GM03348 (cell line): Measurements from ENCODE around the gene CYP11A1.

Experiments
- DNase-seq: peaks from one replicate; pipeline ENCODE4 v3.0.0; 2012; ENCODE audit warnings: low spot score

CYP11A1 gene

DNA sequence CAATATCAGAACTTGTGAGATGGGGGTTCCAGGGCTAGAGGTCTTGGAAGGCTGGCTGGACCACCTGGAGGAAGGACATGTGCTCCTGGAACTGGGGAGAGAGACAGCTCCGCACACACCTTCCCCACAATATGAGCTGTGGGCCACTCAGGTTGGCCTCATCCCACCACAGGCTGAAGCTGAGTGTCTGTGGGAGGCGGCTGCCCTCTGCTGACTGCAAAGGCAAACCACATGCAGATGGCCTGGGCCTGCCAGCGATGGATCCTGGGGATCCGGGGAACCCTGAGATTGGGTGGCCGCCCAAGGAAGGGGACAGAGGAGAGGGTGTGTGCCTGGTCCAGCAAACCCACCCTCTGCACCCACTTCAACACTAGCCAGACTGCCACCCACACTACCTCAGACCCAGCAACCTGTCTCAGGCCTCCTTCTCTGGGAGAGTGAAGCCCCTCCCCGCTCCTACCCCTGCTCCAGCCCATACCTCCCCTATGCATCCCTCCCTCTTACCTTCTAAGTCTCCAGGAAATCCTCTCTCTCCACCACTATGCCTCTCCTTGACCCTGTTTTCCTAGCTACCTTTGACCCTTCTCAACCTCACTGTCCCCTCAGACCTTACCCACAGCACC, 44.8 kb downstream of the CYP11A1 start:
- DNase-seq, result peak; percentile 91

DNA sequence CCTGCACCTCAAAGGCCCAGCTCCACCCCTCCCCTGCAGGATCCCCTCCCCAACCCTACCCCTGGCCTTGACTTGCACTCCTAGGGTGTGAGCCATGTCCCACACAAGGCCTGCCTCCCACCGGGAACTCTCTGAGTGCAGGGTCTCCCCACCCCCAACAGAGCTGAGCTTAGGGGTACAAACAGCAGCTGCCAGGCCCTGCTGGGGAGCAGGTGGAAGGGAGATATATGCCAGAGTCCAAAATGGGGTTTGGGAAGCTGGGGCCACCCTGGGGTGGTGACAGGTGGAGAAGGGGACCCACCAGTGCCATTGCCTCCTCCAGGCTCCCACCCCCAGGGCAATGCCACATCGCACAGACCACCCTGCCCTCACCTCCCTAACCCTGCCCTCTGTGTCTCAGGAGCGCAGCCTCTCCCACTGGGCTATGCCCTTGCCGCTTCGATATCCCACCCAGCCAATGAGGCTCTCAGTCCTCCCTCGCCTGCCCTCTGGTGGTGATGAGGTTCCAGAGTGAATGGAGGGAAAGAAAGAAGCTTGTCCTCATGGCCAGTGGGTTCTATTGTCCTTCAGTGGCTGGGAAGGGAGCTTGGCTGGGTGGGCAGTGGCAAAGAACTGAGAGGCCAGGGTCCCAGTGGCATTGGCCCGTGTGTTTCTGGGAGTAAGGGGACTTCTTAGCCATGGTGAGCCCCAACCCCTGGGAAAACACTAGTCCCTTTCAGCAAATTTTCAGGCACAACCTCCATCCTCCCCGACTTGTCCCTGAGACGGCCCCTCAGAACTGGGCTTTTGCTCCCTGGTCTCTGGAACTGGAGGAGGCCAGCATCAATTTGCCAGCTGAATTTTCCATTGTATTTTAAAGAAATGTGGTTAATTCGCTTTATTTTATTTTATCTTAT, 46.8 kb downstream of the CYP11A1 start:
- peak; percentile 81 for DNase-seq

DNA sequence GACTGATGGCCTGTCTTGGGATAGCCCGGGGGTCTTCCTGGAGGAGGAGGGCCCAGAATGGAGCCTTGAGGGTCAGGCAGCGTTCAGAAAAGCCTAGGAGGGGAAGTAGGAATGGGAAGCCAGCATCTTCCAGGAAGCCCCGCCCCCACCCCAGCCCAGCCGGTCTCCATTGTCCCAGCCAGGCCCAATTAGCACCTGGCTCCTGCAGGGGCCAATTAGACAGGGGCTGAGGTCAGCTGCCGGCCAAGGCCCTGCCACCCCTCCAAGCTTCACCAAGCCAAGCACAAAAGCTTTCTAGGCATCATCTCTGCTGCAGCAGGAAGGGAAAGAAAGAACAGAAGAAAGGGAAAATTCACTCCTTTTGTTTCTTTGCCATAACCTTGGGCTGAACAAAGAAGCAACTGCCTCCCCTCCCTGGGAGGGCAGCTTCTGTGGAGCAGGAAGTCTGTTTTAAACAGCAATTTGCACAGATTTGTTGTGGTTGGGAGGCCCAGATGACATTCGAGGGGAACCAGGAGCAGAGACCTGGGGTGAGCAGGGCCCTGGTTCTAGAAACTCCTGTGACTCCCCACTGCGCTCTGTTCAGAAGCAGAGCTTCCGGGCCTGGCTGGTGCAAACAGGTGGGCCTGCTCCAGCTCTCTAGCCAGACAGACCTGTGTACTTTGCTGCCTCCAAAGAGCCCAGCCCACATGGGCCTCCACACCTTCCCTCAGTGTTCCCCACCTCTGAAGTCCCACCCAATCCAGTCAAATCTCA, 47.7 kb downstream of the CYP11A1 start:
- DNase-seq, result no peak

DNA sequence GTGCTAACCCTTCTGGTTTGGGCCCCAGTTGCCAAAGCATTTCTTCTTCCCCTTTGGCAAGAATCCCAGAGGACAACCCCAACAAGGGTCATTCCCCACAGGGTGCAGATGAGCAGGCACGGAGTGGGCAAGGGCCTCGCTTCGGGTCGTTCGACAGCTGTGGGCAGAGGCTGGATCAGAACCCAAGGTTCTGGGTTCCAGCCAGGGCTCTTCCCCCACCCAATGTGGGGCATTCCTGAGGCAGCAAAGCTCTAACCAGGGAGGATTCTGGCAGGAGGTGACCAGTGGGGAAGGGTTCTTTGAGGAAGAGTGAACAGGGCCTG, 48.3 kb downstream of the CYP11A1 start:
- no peak for DNase-seq

DNA sequence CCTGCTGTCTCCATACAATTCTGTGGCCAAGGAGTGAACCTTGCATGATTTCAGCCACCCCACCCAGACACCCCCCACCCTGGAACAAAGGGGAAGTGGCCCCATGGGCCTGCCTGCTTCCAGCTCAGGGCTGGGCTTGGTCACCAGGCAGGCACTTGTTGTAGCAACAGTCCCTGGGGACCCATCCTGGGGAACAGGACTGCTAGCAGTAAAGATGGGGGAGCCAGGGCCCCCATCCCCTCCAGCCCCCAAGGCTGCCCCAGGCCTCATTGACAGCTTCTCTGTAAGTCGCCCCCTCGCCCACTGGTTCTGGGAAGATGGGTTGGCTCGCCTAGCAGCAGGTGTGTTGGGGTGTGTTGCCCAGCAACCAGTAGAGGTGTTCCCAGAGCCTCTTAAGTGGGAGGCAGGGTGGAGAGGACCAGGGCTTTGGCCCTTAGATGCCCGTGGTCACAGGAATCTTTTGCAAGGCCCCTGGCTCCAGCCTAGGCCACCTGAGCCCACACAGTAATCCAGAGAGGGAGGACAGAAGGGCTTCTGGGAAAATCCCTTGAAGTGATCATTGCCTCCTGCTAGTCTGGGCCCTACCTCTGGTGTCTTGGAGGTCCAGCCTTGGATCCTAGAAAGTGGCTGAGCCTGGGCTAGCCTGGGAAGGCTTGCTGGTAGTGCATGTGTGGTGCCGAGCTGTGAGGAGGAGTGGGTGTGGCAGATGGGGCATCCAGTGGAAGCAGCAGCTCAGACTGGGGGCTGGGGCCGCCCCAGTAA, 48.9 kb downstream of the CYP11A1 start:
- DNase-seq, result no peak

DNA sequence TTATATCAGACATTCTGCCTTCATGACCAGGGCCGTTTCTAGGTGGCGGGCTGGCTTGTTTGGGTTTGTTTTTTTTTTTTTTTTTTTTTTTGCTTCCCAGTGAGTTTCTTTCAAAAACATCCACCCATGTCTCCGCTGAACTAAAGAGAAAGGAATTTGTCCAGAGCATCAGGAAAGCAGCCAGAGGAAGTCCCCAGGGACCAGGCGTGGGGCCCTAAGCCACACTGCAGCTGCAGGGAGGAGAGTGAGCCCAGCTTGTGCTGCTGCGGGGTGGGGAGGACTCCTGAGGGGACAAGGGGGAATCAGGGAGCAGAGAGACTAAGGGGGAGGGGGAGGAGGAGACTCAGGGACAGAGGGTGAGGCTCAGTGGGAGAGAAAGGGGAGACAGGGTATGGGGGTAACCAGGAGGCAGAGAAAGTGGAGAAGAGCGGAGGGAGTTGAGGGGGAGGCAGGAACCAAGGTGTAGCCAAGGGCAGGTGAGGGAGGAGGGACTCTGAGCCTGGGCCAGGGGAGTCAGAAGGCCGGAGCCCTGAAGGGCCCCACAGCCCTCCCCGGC, 49.5 kb downstream of the CYP11A1 start:
- peak; percentile 93 for DNase-seq

DNA sequence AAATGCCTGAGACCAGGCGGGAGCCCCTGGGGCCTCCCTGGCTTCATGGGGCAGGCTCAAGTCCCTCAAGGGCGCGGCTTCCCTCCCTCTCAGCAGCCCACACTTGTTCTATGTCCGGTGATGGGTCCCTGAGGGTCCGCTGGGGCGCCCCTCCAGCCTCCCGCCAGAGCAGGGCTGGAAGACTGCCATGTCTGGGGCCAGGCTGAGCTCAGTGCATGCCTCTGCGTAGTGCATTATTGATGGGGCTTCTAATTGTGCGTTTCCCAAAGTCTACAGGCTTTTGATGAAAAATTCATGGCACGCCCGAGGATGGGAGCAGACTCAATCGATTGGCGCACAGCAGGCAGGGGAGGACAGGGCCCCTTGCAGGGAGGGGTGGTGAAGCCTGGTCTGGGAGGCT, 51.3 kb downstream of the CYP11A1 start:
- no peak for DNase-seq

DNA sequence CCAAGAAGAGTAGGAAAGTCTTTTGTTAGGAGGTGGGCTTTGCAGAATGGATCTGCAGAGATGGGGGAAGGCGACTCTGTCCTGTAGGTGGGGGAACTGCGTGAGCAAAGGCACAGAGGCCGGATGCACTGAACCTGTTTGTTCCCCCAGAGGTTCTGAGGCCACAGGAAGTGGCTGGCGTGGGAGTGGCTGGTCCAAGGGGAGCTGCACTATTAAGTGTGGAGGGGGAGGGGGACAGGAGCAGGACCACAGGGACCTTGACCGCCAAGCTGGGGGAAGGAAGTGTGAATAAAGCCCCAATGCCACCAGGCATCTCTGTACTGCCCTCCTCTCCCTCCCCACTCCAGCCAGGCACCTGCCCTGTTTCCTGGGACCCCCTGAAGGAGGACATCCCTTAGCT, 51.8 kb downstream of the CYP11A1 start:
- no peak for DNase-seq

DNA sequence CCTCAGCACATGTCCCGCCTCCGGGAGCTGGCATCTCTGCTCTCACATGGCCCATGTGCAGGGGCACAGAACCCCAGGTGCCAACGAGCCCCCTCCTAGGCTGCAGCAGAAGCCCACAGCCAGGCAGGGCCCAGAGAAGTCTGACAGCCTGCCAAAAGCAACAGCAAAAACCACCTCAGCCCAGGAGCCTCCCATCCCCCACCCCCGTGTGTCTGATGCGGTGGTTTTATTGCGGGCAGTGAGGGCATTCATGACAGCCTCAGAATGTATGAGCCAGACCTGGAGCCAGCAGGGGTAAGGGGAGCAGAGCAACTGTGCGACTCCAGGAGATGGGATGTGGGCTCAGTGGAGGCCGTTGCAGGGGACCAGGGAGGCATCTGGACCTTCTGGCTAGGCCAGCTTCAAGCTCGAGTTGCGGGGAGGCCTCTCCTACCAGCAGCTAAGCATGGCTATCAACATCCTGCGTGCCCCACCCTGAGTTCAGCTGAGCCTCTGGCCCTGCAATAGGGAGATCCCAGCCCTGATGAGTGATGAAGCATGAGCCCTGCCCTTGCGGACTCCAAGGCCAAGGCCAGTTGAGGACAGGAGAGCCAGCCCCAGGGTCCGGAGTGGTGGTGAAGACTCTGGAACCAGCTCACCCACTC, 52.5 kb downstream of the CYP11A1 start:
- no peak for DNase-seq

DNA sequence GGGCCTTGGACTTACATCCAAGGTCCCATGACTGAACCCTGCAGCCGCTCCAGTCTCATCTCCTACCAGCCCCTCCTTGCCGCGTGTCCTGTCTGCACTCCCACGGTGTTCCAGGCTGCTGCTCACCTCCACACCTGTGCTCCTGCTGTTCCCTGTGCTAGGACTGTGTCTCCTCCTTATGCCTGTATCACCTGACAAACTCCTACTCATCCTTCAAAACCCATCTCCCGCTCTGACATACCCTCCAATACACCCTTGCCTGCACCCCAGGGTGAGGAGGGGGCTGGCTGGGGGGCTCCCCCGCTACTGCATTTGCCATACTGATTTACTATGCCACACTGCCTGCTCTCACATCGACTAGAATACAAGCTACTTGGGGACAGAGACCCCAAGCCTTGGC, 53.6 kb downstream of the CYP11A1 start:
- no peak for DNase-seq

DNA sequence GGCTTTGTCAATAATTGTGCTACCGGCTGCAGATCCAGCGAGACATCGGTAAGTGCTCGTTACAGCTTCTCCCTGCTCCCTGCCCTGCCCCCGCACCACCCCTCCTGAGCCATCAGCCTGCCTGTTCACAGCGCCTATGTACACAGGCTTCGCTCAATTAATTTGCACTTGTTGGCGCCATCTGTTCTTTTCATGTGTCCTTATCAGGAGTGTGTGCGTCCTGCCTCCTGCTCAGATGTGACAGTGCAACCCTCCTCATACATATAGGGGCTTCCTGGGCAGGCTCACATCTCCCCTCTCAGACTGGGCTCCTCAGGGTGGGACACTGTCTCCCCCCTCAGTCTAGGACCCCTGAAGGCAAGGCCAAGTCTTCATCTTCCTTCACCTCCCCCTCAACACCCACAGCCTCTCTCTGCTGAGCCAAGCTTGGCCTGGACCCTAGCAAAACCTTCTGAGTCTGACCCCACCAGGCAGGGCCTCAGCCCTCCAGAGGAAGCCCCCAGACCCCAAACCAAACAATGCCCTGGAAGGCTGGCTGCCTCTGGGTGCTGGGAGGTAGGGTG, 54.9 kb downstream of the CYP11A1 start:
- no peak for DNase-seq

DNA sequence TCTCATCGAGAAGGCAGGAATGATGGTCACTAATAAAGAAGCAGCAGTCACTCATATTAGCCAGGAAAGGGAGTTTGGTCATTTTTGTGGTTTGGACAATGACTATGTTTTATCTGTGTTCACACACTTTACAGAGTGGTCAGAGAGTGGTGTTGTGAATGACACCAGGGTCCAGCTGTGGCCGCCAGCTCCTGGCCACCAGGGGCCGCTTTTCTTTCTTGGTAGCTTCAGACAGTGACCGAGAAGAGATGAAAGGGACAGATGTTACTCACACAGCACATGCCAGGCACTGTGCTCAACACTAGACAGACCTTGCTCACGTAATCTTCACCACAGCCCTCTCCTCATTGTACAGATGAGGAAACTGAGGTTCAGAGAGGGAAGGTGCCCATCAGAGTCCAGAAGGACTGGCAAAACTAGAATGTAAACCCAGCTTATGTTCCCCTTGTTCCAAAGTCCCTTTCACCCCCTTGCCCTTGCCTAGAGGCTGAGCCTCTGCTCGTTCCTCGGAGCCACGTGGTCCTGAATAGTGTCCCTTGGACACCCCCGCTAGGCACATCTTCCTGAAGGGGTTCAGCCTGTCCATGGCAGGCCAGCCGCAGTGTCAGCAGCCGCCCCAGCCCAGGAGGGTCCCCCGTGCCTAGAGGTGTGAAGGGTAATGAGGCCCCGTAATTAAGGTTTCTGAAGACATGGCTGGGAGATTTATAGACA, 55.6 kb downstream of the CYP11A1 start:
- peak; percentile 46 for DNase-seq

DNA sequence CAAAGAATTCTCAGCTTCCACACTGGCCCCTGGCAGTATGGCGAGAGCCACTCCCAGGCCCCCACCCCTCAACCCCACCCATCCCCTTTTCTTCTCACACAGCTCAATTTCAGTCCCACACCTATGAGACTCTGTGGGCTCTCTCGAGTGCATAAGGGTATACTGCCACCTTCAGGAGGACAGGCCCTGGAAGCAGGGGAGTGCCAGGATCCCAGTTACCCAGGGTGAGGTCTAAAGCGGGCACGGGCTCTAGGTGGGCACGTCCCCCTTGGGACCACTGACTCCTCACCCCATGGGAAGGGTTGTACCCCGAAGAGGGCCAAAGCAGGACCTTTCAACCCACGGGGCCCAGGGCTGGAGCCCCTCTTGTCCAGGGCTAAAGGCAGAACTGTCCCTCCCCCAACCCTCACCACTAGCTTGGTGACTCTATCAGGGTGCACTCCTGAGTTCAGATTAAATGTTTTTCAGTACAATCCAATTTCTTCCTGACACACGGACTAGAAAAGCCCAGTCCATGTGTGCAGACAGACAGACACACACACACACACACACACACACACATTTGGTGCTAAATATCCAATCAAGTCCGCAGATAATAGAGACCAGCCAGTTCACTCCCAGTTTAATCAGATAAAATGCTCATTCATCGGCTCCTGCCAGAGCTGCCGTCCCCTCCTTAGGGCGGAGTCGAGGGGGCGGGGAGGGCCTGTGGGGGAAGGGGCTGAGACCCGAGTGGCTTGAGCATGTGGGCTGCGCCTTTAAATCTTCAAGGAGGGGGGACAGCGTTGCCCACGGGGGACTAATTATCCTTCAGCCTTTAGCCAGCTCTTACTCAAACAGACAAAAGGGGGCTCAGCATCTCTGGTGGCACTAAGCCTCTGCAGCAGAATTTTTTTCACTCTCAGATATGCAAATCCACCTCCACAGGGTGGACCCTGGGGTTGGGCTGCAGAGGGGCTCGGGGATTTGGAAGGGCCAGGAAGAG, 59.3 kb downstream of the CYP11A1 start:
- DNase-seq, result peak; percentile 89

DNA sequence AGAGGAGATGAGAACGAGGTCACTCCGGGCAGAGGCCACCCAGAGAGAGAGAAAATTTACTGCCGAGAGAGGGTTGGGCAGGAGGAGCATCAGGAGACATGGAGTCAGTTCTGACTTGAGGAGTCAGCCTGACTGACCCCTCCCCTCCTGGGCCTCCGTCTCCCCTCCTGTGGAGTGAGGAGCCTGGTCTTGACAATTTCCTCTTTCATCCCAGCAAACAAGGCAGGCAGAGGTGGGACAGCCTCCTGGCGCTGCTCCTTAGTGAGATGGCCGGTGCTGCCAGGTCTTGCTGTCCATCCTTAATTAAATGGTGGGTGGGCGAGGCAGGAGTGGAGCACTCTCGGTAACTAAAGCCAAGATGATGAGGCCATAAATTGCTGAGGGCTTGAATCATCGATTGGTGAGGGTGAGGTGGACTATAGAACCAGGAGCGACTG, 60.6 kb downstream of the CYP11A1 start:
- no peak for DNase-seq

DNA sequence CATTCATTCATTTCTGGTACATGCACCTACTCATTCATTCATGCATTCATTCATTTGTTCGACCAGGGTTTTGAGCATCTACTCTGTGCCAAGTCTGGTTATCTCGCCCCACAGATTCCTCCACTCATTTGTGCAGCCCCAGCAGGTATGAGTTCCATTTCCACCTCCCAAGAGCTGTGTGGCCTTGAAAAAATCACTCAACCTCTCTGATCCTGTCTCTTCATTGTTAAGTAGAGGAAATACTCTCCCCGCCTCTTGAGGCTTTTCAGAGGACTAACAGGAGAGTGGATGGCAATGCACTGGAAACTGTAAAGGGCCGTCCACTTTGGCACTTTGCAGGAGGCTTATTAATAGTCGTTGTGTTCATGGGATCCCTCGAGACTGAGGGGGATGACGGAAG, 61.8 kb downstream of the CYP11A1 start:
- DNase-seq, result no peak

DNA sequence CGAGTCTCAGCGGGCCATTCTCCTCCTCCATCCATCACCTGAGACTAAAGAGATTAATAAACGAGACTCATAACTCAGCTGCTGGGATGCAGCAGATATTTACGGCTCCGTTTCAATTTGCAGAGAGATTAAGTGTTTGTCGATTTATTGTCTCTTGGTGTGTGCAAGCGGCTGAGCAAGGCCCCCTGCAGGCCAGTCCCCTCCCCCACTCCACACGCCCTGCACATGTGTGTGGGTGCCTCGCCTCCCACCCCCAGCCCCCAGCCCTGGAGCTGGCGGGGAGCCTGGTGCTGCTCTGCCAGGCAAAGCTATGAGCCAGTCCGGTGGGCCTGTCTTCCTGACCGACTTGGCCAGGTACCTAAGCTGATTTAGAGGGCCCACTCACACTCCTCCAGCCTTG, 63.0 kb downstream of the CYP11A1 start:
- DNase-seq, result no peak

DNA sequence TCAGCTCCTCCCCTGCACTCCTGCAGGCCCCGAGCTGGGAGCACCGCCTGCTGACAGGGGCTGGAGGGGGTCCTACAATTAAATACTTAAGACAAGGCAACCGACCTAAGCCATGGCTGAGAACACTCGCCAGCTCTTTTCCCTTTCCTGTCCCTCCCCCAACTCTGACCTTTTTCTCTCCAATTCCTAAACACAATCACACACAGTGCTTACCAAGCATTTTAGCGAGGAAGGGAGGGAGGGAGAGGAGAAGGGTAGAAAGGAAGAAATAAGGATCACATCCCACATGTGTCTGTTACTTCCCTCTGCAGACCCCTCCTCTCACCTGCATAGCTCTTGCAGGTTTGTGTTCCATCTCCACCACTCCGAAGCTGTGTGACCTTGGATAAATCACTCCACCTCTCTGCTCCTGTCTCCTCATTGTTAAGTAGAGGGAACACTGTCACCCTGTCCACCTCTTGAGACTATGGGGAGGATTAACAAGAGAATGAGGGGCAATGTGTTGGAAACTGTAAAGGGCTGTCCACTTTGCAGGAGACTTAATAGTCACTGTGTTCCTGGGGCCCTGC, 63.6 kb downstream of the CYP11A1 start:
- no peak for DNase-seq

DNA sequence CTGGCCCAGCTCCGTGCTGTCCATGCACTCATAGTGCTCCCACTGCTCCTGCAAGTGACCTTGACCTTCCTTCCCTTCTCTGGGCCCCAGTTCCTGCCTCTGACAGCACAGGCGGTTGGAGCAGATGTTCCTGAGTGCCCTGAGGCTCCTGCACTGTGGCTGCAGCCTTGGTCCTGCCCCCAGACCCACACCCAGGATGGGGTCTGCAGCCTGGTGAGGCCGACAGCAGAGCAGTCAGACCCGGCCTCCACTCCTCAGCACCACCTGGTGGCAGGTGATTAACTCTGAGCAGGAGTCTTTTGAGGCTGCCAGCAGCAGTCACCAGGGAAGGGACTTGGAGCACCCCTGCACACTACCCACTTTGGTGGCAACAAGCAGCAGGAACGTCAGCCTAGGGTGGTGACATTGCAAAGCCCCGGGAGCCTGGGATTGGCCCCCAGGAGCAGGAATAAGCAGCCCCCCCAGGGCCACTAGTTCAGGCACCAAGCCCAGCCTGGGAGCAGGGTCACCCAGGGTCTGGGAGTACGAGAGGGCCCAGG, 64.6 kb downstream of the CYP11A1 start:
- peak; percentile 67 for DNase-seq
